Gastroesophageal sphincter (tissue), 4 donors: Measurements from ENCODE around the gene C7orf25. TPM values are rescaled to one million over a fixed set of nuclear protein-coding genes. Genes with fewer than 3 reads are reported as not detected.

Source experiments
- ATAC-seq: fragments of 150-250 bp; one replicate; pipeline ENCODE4 v1.9.1; 2016; ENCODE audit warnings: mild to moderate bottlenecking, moderate library complexity
- H3K27ac ChIP-seq, 4 donors: fragments of 200-600 bp; sonication (generic) in 3 of 4; 1 replicate in 3 of 4; 2 replicates in 1 of 4; pipeline ENCODE4 v1.5.1; 2016 to 2019
- H3K27me3 ChIP-seq: fragments of 200-600 bp; sonication (generic); one replicate; pipeline ENCODE4 v1.5.1; 2019
- H3K36me3 ChIP-seq, 2 donors: fragments of 200-600 bp; sonication (generic); one replicate each; pipeline ENCODE4 v1.5.1; 2019; ENCODE audit warnings: control low read depth in 1 of 2
- H3K4me1 ChIP-seq, 3 donors: fragments of 200-600 bp; sonication (generic); 1 replicate in 2 of 3; 2 replicates in 1 of 3; pipeline ENCODE4 v1.5.1; 2016 to 2019; ENCODE audit warnings: control low read depth in 2 of 3
- H3K4me3 ChIP-seq, 2 donors: fragments of 200-600 bp; sonication (generic); one replicate each; pipeline ENCODE4 v1.5.1; 2019; ENCODE audit warnings: mild to moderate bottlenecking in 1 of 2, moderate library complexity in 1 of 2
- H3K9me3 ChIP-seq, 3 donors: fragments of 200-600 bp; sonication (generic); one replicate each; pipeline ENCODE4 v1.5.1; 2017 to 2019; ENCODE audit warnings: control low read depth in 2 of 3
- EP300 ChIP-seq: sonication (generic); formaldehyde crosslinking; IDR thresholded peaks from one replicate; pipeline ENCODE4 v1.6.1; 2017; ENCODE audit warnings: antibody characterized with exemption, mild to moderate bottlenecking
- POLR2A ChIP-seq, 2 donors: fragments of 450-650 bp; IDR thresholded peaks; one replicate each; pipeline ENCODE4 v1.6.1; 2017; ENCODE audit warnings: antibody characterized with exemption in 2 of 2, mild to moderate bottlenecking in 2 of 2, moderate library complexity in 1 of 2
- POLR2AphosphoS5 ChIP-seq: sonication (generic); formaldehyde crosslinking; IDR thresholded peaks from one replicate; pipeline ENCODE4 v1.6.1; 2017; ENCODE audit warnings: antibody characterized with exemption
- WGBS, 2 donors: methylation state at CpG; one replicate each; pipeline ENCODE4 v1.1.5; 2018; ENCODE audit warnings: low coverage in 1 of 2; 5-methylcytosine and 5-hydroxymethylcytosine counted together
- total RNA-seq, 4 donors: library from RNA; depleted of rRNA; stranded (reverse); fragments of >200 nt; gene quantifications; one replicate each; pipeline ENCODE4 v1.1.0, GENCODE V29; 2016
- TF ChIP-seq, protein P1 (sequence below), 4 experiments: fragments of 200-600 bp in 2 of 4; fragments of 450-650 bp in 2 of 4; sonication (generic) in 1 of 4; IDR thresholded peaks; one replicate each; pipeline ENCODE4 v1.5.1; 2017 to 2019; ENCODE audit warnings: antibody characterized with exemption in 4 of 4, mild to moderate bottlenecking in 2 of 4, moderate library complexity in 2 of 4

Gene C7orf25
- total RNA-seq, 4 donors from 2014 or later, result 10.5 to 15.4 (median 12.5) TPM

DNA sequence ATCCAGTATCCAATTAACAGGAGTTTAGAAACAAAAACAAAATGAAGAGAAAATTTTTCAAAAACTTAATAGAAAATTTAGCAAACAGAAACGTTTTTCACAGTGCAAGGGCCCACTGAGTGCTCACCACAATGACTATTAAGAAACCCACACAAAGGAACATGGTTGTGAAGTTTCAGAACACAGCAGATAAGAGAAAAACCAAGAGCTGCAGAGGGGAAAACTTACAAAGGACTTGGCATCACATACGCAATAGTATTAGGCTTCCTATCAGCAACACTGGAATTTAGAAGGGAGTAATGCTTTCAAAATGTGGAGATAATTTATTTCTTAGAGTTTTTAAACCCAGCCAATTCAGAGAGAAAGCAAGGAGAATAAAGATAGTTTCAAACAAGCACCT, 1.7 kb upstream of the C7orf25 start:
- Histone ChIP-seq H3K36me3 (peaks cover 3 to 41% of the 10 kb centered on the region in 2 donors), H3K27ac (peak overlapping the region in 1 of 4 donors; percentile 5), H3K9me3 (no peaks in the 10 kb centered on the region), H3K4me1 (peaks cover 0 to 29% (median 5%) of the 10 kb centered on the region in 3 donors), H3K4me3 (no peak overlapping the region), H3K27me3 (no peaks in the 10 kb centered on the region)
- no peak for ATAC-seq
- 48 to 80% methylated on average over 2 of the region's 2 CpGs for WGBS, 2 donors
- TF ChIP-seq POLR2AphosphoS5 (no peak), POLR2A (IDR thresholded peaks at IDR 0.05) (no peak), EP300 (no peak)
- TF ChIP-seq, protein P1, sequence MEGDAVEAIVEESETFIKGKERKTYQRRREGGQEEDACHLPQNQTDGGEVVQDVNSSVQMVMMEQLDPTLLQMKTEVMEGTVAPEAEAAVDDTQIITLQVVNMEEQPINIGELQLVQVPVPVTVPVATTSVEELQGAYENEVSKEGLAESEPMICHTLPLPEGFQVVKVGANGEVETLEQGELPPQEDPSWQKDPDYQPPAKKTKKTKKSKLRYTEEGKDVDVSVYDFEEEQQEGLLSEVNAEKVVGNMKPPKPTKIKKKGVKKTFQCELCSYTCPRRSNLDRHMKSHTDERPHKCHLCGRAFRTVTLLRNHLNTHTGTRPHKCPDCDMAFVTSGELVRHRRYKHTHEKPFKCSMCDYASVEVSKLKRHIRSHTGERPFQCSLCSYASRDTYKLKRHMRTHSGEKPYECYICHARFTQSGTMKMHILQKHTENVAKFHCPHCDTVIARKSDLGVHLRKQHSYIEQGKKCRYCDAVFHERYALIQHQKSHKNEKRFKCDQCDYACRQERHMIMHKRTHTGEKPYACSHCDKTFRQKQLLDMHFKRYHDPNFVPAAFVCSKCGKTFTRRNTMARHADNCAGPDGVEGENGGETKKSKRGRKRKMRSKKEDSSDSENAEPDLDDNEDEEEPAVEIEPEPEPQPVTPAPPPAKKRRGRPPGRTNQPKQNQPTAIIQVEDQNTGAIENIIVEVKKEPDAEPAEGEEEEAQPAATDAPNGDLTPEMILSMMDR (IDR thresholded peaks at IDR 0.05), result no peak

DNA sequence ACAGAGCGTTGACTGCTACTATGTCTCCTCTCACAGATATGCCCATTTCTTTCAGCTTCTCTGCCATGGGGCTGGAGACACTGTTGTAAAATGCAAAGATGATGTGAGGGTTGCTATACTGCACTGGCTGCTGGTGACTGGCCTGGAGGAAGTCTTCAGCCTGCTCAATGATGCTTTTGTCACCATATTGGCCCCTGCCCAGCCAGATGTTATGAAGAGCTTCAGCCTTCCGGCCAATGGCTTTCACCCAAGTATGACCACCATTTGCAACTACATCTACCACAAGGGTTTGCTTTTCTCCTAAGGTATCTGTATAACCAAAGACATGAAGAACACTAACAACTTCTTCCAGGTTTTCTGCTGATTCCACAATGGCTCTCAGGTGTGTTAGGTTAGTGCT, 1.6 kb downstream of the C7orf25 start:
- H3K4me1 ChIP-seq, result peaks cover 0 to 29% (median 5%) of the 10 kb centered on the region in 3 donors
- H3K36me3 ChIP-seq, result peaks cover 0 to 9% of the 10 kb centered on the region in 2 donors
- H3K9me3 ChIP-seq, result no peaks in the 10 kb centered on the region
- H3K4me3 ChIP-seq, result no peak overlapping the region
- no peaks in the 10 kb centered on the region for H3K27me3 ChIP-seq
- 77 to 88% methylated on average over 2 of the region's 2 CpGs for WGBS, 2 donors
- H3K27ac ChIP-seq, result no peak overlapping the region
- ATAC-seq, result no peak
- TF ChIP-seq, protein P1 (IDR thresholded peaks at IDR 0.05), result no peak
- TF ChIP-seq POLR2A (IDR thresholded peaks at IDR 0.05) (no peak), EP300 (no peak), POLR2AphosphoS5 (no peak)

DNA sequence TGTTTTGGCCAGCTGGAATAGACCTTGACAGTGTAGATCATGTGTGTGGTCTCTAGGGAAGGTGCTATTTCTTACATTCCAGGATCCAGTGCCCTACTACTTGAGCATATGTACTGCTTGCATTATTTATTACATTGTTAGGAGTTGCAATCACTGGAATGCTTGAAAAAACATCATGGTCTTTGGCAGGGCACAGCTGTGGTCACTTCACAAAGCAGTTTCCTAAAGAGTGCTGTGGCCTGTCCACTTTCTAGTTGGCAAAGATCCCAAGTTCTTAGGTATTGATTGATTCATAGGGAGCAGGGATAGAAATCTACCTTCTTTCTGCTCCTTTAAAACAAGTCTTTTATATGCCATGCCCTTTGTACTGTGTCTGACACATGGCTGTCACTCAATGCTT, 4.6 kb downstream of the C7orf25 start:
- TF ChIP-seq EP300 (no peak), POLR2A (IDR thresholded peaks at IDR 0.05) (no peak), POLR2AphosphoS5 (no peak)
- TF ChIP-seq, protein P1 (IDR thresholded peaks at IDR 0.05), result no peak
- H3K9me3 ChIP-seq, result no peaks in the 10 kb centered on the region
- H3K36me3 ChIP-seq, result no peaks in the 10 kb centered on the region
- no peak overlapping the region for H3K27ac ChIP-seq
- H3K4me3 ChIP-seq, result no peak overlapping the region
- H3K27me3 ChIP-seq, result no peaks in the 10 kb centered on the region
- no peak for ATAC-seq
- H3K4me1 ChIP-seq, result peaks cover 0 to 17% (median 5%) of the 10 kb centered on the region in 3 donors

DNA sequence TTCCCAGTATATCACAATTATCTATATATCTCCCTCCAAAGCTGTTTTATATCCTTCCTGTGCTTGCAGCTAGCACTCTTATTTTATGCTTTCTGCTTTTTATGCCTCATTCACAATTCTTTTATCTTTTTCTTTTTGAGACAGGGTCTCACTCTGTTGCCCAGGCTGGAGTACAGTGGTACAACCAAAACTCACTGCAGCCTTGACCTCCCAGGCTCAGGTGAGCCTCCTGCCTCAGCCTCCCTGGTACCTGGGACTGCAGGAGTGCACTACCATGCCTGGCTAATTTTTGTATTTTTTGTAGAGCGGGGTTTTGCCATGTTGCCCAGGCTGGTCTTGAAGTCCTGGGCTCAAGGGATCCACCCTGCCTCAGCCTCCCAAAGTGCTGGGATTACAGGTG, 5.7 kb downstream of the C7orf25 start:
- TF ChIP-seq POLR2A (IDR thresholded peaks at IDR 0.05) (no peak), POLR2AphosphoS5 (no peak), EP300 (no peak)
- TF ChIP-seq, protein P1 (IDR thresholded peaks at IDR 0.05), result no peak

DNA sequence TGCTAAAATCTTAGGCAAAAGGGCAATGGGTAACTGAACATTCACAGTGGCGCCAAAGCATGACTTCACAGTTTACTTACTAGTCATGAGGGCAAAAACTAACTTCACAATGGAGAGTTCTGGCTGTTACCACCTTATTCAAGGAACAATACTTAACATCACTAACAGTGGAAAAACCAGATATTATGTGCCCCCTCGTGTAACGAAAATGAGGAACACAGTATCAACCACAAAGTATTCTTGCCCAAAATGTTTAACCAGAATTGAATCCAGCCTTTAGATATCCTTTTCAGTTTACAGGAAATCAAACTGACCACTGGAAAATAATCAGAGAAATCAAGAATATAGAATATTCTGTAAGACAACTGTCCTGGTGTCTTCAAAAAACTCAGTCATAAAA, 9.5 kb downstream of the C7orf25 start:
- Histone ChIP-seq H3K27ac (no peak overlapping the region), H3K4me1 (no peaks in the 10 kb centered on the region), H3K4me3 (no peak overlapping the region), H3K36me3 (no peaks in the 10 kb centered on the region), H3K9me3 (no peaks in the 10 kb centered on the region), H3K27me3 (no peaks in the 10 kb centered on the region)
- no peak for ATAC-seq
- WGBS, 2 donors, result 45 to 67% methylated on average over 3 of the region's 3 CpGs
- TF ChIP-seq EP300, result no peak
- TF ChIP-seq, protein P1 (IDR thresholded peaks at IDR 0.05), result no peak
- no peak for TF ChIP-seq POLR2AphosphoS5
- no peak for TF ChIP-seq POLR2A (IDR thresholded peaks at IDR 0.05)

More for the DNA sequence above, 5.7 kb downstream of the C7orf25 start:
- H3K27me3 ChIP-seq, result no peaks in the 10 kb centered on the region
- ATAC-seq, result no peak
- H3K9me3 ChIP-seq, result no peaks in the 10 kb centered on the region
- H3K4me1 ChIP-seq, result peaks cover 0 to 14% (median 5%) of the 10 kb centered on the region in 3 donors
- 100% methylated on average over 1 of the region's 1 CpG; no CpG with 5 or more reads in 1 of the 2 donors for WGBS, 2 donors
- no peaks in the 10 kb centered on the region for H3K36me3 ChIP-seq
- H3K4me3 ChIP-seq, result no peak overlapping the region
- no peak overlapping the region for H3K27ac ChIP-seq
